Lung (tissue), 12 donors: Measurements from ENCODE around the gene OSBPL3. TPM values are rescaled to one million over a fixed set of nuclear protein-coding genes. Genes with fewer than 3 reads are reported as not detected.

ENCODE experiments used
- ATAC-seq: fragments of 200-7000 bp; cut with Tn5 transposase; one replicate; pipeline ENCODE4 v1.9.1; 2020; ENCODE audit warnings: moderate number of reproducible peaks; ENCODE audit not compliant: insufficient read depth, low FRiP score
- DNase-seq, 3 donors: peaks; one replicate each; pipeline ENCODE4 v3.0.0-alpha.2; 2013 to 2017
- H3K27ac ChIP-seq, 2 donors: one replicate each; pipeline ENCODE4 v1.5.1; 2013; ENCODE audit warnings: mild to moderate bottlenecking in 2 of 2, moderate library complexity in 2 of 2, control low read depth in 1 of 2, inconsistent platforms in 1 of 2, low read depth in 1 of 2, low read length in 1 of 2
- H3K27me3 ChIP-seq, 3 donors: one replicate each; pipeline ENCODE4 v1.5.1; 2013; ENCODE audit warnings: low read length in 2 of 3; ENCODE audit not compliant: control insufficient read depth in 3 of 3, insufficient read depth in 3 of 3
- H3K36me3 ChIP-seq, 4 donors: one replicate each; pipeline ENCODE4 v1.5.1; 2013; ENCODE audit warnings: low read length in 4 of 4, mild to moderate bottlenecking in 1 of 4, moderate library complexity in 1 of 4; ENCODE audit not compliant: control insufficient read depth in 4 of 4, insufficient read depth in 4 of 4
- H3K4me1 ChIP-seq, 5 donors: one replicate each; pipeline ENCODE4 v1.5.1; 2013; ENCODE audit warnings: low read length in 5 of 5, mild to moderate bottlenecking in 2 of 5, moderate library complexity in 1 of 5; ENCODE audit not compliant: control insufficient read depth in 5 of 5, insufficient read depth in 5 of 5
- H3K4me3 ChIP-seq: one replicate; pipeline ENCODE4 v1.5.1; 2013; ENCODE audit warnings: mild to moderate bottlenecking, control low read depth, moderate library complexity
- H3K9ac ChIP-seq, 2 donors: one replicate each; pipeline ENCODE4 v1.5.1; 2013; ENCODE audit warnings: low read length in 2 of 2, control low read depth in 1 of 2; ENCODE audit not compliant: insufficient read depth in 1 of 2
- H3K9me3 ChIP-seq, 4 donors: one replicate each; pipeline ENCODE4 v1.5.1; 2013; ENCODE audit warnings: low read length in 3 of 4, mild to moderate bottlenecking in 1 of 4, moderate library complexity in 1 of 4; ENCODE audit not compliant: control insufficient read depth in 4 of 4, insufficient read depth in 3 of 4
- WGBS, 2 donors: extraction: QIAGEN DNeasy Blood & Tissue Kit; methylation state at CpG; one replicate each; pipeline ENCODE4 v1.1.7; 2013; 5-methylcytosine and 5-hydroxymethylcytosine counted together
- polyA plus RNA-seq, 2 donors: library from polyadenylated mRNA; stranded (reverse); fragments of 200-250 nt; gene quantifications; one replicate each; pipeline ENCODE4 v1.2.1, GENCODE V29; 2013
- total RNA-seq, 2 donors: library from RNA; depleted of rRNA in 1 of 2; stranded (reverse); fragments of >200 nt in 1 of 2; gene quantifications; one replicate each; pipeline ENCODE4 v1.2.1, GENCODE V29; 2014 to 2021
- TF ChIP-seq, protein P1 (sequence below): IDR thresholded peaks from 2 replicates; pipeline ENCODE4 v1.5.1; 2012; ENCODE audit warnings: mild to moderate bottlenecking; ENCODE audit errors: control extremely low read depth, extremely low read depth
- donor health status: control.
- donor health status: control.
- donor health status: Bipolar disorder and iron deficiency.
- donor health status: healthy.
- donor health status: DM: yes; HTN: yes; CAD: no.

OSBPL3 gene
- total and polyA plus RNA-seq, 4 donors: 8.6 to 32.0 (median 20.4) TPM

DNA sequence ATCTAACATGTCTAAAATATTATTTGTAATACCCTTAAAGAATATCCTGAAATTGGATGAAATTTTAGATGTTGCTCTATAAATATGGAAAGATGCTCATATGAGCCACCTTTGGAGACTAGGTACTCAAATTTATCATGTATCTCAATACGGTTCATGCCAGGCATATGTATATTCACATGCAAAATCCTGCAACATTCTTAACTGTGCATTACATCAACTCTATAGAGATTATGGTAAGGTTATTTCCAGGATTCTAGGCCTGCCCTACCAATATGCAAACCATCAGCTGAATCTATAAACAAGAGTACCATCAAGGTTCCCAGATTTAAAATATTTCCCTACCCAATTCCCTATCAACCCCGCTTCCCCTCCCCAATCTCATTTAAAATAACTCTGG lies 27.5 kb downstream of the OSBPL3 start:
- 89 to 98% methylated on average over 2 of the region's 2 CpGs for WGBS, 2 donors
- DNase-seq: no peak
- Histone ChIP-seq H3K9ac (no peak overlapping the region), H3K27me3 (no peaks in the 10 kb centered on the region), H3K27ac (no peak overlapping the region), H3K9me3 (no peaks in the 10 kb centered on the region), H3K4me1 (peaks cover 0 to 1% (median 0%) of the 10 kb centered on the region in 5 donors), H3K4me3 (no peak overlapping the region), H3K36me3 (no peaks in the 10 kb centered on the region)
- TF ChIP-seq, protein P1, sequence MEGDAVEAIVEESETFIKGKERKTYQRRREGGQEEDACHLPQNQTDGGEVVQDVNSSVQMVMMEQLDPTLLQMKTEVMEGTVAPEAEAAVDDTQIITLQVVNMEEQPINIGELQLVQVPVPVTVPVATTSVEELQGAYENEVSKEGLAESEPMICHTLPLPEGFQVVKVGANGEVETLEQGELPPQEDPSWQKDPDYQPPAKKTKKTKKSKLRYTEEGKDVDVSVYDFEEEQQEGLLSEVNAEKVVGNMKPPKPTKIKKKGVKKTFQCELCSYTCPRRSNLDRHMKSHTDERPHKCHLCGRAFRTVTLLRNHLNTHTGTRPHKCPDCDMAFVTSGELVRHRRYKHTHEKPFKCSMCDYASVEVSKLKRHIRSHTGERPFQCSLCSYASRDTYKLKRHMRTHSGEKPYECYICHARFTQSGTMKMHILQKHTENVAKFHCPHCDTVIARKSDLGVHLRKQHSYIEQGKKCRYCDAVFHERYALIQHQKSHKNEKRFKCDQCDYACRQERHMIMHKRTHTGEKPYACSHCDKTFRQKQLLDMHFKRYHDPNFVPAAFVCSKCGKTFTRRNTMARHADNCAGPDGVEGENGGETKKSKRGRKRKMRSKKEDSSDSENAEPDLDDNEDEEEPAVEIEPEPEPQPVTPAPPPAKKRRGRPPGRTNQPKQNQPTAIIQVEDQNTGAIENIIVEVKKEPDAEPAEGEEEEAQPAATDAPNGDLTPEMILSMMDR: no peak
- no peak for ATAC-seq

GRCh38 chr7:24951441-24951980 lies 28.5 kb downstream of the OSBPL3 start:
- H3K27me3 ChIP-seq: no peaks in the 10 kb centered on the region
- DNase-seq (no peak), ATAC-seq (no peak)
- H3K4me3 ChIP-seq: no peak overlapping the region
- WGBS, 2 donors: 32 to 48% methylated on average over 3 of the region's 3 CpGs
- peaks cover 0 to 1% (median 0%) of the 10 kb centered on the region in 5 donors for H3K4me1 ChIP-seq
- no peak overlapping the region for H3K27ac ChIP-seq
- H3K9me3 ChIP-seq: no peaks in the 10 kb centered on the region
- H3K36me3 ChIP-seq: no peaks in the 10 kb centered on the region
- no peak overlapping the region for H3K9ac ChIP-seq
- TF ChIP-seq, protein P1: no peak

DNA sequence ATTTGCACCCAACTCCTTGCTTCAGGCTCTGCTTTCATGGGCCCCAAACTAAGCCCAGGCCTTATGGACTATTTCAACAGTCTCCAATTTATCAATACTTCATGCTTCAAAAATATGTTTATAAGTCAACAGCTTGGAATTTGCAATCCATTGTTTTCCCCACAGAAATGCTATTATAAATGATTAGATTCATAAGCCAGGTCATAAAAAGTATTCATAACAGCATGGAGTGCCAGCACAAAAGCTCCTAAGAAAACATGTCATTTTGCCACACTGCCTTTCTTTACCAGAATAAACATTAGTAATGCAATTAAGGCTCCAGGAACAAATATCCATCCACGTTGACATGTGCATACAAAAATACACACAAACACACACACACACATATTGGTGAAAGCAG lies 30.1 kb downstream of the OSBPL3 start:
- H3K4me3 ChIP-seq: no peak overlapping the region
- H3K4me1 ChIP-seq: peaks cover 0 to 1% (median 0%) of the 10 kb centered on the region in 5 donors
- no peaks in the 10 kb centered on the region for H3K36me3 ChIP-seq
- 0 to 41% methylated on average over 1 of the region's 1 CpG for WGBS, 2 donors
- no peak overlapping the region for H3K27ac ChIP-seq
- H3K9ac ChIP-seq: no peak overlapping the region
- TF ChIP-seq, protein P1: no peak
- ATAC-seq: no peak
- no peak for DNase-seq
- H3K9me3 ChIP-seq: no peaks in the 10 kb centered on the region
- no peaks in the 10 kb centered on the region for H3K27me3 ChIP-seq

DNA sequence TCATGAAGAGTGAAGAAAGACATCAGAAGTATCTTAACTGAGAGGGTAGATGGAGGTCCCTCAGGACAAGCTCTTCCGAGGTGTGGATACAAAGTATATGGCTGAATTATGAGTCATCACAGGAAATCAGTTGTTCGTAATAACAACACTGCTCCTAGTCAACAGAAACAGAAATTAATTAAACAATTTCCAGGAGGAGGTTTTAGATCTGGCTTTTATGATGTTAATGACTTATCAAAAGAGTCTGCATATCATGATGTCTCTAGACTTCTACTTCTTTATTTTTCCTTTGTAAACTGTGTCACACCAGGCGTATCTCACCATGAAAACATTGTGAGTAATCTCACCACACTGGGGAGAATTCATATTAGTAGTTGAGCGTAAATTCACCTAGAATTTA lies 31.2 kb downstream of the OSBPL3 start:
- TF ChIP-seq, protein P1: no peak
- no peak for ATAC-seq
- H3K36me3 ChIP-seq: no peaks in the 10 kb centered on the region
- no peaks in the 10 kb centered on the region for H3K9me3 ChIP-seq
- H3K27me3 ChIP-seq: no peaks in the 10 kb centered on the region
- peaks cover 0 to 1% (median 0%) of the 10 kb centered on the region in 5 donors for H3K4me1 ChIP-seq
- 75 to 79% methylated on average over 4 of the region's 4 CpGs for WGBS, 2 donors
- no peak overlapping the region for H3K9ac ChIP-seq
- no peak for DNase-seq
- H3K4me3 ChIP-seq: no peak overlapping the region
- H3K27ac ChIP-seq: no peak overlapping the region
